ENCODE data around the gene LGALS16. TPM values are rescaled to one million over a fixed set of nuclear protein-coding genes. Genes with fewer than 3 reads are reported as not detected.
"Not testable (repeated sequence)": the region's sequence is repeated elsewhere in the genome, so short reads cannot be mapped to it uniquely, and the experiment has no call there.

LGALS16 gene
- total RNA-seq, 1 experiment from 2014 or later, result not detected

DNA sequence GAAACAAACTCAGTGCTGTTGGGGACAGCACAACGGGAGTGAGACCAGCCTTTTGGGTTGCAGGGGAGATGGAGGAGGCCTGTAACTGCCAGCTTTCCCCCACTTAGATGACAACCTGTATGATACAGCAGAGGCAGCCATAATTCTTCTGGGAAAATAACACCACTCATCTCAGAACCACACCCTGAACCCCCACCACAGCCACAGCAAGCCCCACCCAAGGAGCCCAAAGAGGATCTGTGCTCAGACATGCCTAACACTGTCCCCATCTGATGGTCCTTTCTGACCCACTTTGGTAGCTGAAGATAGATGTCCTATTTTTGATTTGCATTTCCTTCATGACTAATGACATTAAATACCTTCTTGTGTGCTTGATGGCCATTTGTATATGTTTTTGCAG, 38.0 kb upstream of the LGALS16 start:
- no peak overlapping the region for H3K4me2 ChIP-seq (ENCODE audit: low read length)
- ChIA-PET POLR2A (no interaction called here), CTCF (no interaction called here), RAD21 (ENCODE audit: low non-redundant PET in 1 of 2, low total read pairs in 2 of 2, uncharacterized antibody in 2 of 2, unreplicated experiment in 2 of 2) (no interaction called here)
- TF ChIP-seq SIN3A (IDR thresholded peaks at IDR 0.05; ENCODE audit: low read depth), result no peak
- no peak overlapping the region for H2AFZ ChIP-seq (ENCODE audit: low read depth, low read length, poor library complexity, severe bottlenecking)
- H3K27me3 ChIP-seq (ENCODE audit: insufficient read depth, low read length), result peaks cover 41% of the 10 kb centered on the region
- H3K9ac ChIP-seq (ENCODE audit: low read length), result no peak overlapping the region
- no peak overlapping the region for H3K27ac ChIP-seq (ENCODE audit: low read depth, low read length)
- no peaks in the 10 kb centered on the region for H3K9me2 ChIP-seq (ENCODE audit: insufficient read depth)
- no TSS peak for BruUV-seq (replicated peaks)
- H3K79me2 ChIP-seq (ENCODE audit: insufficient read depth, low read length), result no peaks in the 10 kb centered on the region
- H3K4me1 ChIP-seq (ENCODE audit: control insufficient read depth in 1 of 2, insufficient read depth in 2 of 2, low read length in 2 of 2), result no peaks in the 10 kb centered on the region
- no peaks in the 10 kb centered on the region; the same call in 1 of the 2 replicates for H4K20me1 ChIP-seq (ENCODE audit: insufficient read depth)
- intact Hi-C loops (cut with micrococcal nuclease), result loop anchor here (10.0 kb wide), 1 partner anchor 53 kb away; no protein-coding TSS in a partner anchor
- H3K36me3 ChIP-seq (ENCODE audit: control insufficient read depth in 1 of 2, insufficient read depth in 2 of 2, low read length in 2 of 2), result no peaks in the 10 kb centered on the region
- H3K4me3 ChIP-seq (replicated peaks in 1 of 2; ENCODE audit: low read depth in 1 of 2, low read length in 2 of 2), result no peak overlapping the region
- H3K9me3 ChIP-seq (ENCODE audit: control insufficient read depth in 1 of 2, insufficient read depth in 1 of 2, low read depth in 1 of 2, low read length in 2 of 2), result peaks cover 0 to 6% of the 10 kb centered on the region in 2 experiments; a peak in 1 of 4 replicates
- DNase-seq (ENCODE audit: low read depth, low spot score), result no peak
- no peak for ATAC-seq

DNA sequence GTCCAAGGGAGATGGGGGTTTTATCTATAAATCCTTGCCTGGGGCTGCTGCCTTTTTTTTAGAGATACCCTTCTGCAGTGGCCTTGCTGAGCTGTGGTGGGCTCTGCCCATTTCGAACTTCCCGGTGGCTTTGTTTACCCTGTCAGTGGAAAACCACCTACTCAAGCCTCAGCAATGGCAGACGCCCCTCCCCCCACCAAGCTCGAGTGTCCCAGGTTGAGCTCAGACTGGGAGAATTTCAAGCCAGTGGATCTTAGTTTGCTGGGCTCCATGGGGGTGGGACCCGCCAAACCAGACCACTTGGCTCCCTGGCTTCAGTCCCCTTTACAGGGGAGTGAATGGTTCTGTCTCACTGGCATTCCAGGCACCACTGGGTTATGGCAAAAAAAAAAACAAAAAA, 31.8 kb upstream of the LGALS16 start:
- ChIA-PET CTCF (interaction anchor here (1.2 kb wide), 1 partner anchor 169 kb away, joined by 3 read pairs; no protein-coding TSS in a partner anchor), RAD21 (ENCODE audit: low non-redundant PET in 1 of 2, low total read pairs in 2 of 2, uncharacterized antibody in 2 of 2, unreplicated experiment in 2 of 2) (no interaction called here), POLR2A (no interaction called here)
- DNase-seq (ENCODE audit: low read depth, low spot score) (no peak), ATAC-seq (no peak)
- no peak for TF ChIP-seq SIN3A (IDR thresholded peaks at IDR 0.05; ENCODE audit: low read depth)
- Histone ChIP-seq H3K9me2 (ENCODE audit: insufficient read depth) (no peaks in the 10 kb centered on the region), H3K9me3 (ENCODE audit: control insufficient read depth in 1 of 2, insufficient read depth in 1 of 2, low read depth in 1 of 2, low read length in 2 of 2) (no peaks in the 10 kb centered on the region), H4K20me1 (ENCODE audit: insufficient read depth) (no peaks in the 10 kb centered on the region), H3K4me3 (replicated peaks in 1 of 2; ENCODE audit: low read depth in 1 of 2, low read length in 2 of 2) (no peak overlapping the region), H3K9ac (ENCODE audit: low read length) (no peak overlapping the region), H3K27me3 (ENCODE audit: insufficient read depth, low read length) (peaks cover 62% of the 10 kb centered on the region), H3K4me1 (ENCODE audit: control insufficient read depth in 1 of 2, insufficient read depth in 2 of 2, low read length in 2 of 2) (no peaks in the 10 kb centered on the region), H3K79me2 (ENCODE audit: insufficient read depth, low read length) (no peaks in the 10 kb centered on the region), H3K4me2 (ENCODE audit: low read length) (no peak overlapping the region), H2AFZ (ENCODE audit: low read depth, low read length, poor library complexity, severe bottlenecking) (no peak overlapping the region), H3K36me3 (ENCODE audit: control insufficient read depth in 1 of 2, insufficient read depth in 2 of 2, low read length in 2 of 2) (no peaks in the 10 kb centered on the region), H3K27ac (ENCODE audit: low read depth, low read length) (no peak overlapping the region)
- intact Hi-C loops (cut with micrococcal nuclease), result no loop called here
- BruUV-seq (replicated peaks), result no TSS peak

DNA sequence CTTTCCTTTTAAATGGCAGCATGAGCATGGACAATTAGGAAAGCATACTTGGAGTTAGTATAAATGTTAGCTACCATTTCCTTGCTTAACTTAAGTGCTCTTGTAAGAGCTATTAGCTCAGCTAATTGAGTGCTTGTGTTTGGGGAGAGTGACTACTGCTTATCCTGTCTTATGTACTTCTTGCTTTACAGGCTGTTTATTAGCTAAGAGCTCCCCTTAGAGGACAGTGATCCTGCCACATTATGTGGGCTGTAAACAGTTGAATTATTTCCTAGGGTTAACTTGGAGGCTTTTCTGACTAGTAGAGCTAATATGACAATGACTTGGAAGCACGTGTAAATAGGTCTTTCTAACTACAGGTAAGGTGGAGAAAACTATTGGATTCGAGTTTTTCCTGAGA, 28.1 kb upstream of the LGALS16 start:
- DNase-seq (ENCODE audit: low read depth, low spot score), result peak; percentile 2

More for the DNA sequence above, 28.1 kb upstream of the LGALS16 start:
- H3K27ac ChIP-seq (ENCODE audit: low read depth, low read length); RAD21 ChIA-PET (ENCODE audit: low non-redundant PET in 1 of 2, low total read pairs in 2 of 2, uncharacterized antibody in 2 of 2, unreplicated experiment in 2 of 2); H3K36me3 ChIP-seq (ENCODE audit: control insufficient read depth in 1 of 2, insufficient read depth in 2 of 2, low read length in 2 of 2); H3K79me2 ChIP-seq (ENCODE audit: insufficient read depth, low read length); BruUV-seq (replicated peaks); H3K4me3 ChIP-seq (replicated peaks in 1 of 2; ENCODE audit: low read depth in 1 of 2, low read length in 2 of 2); H3K9me2 ChIP-seq (ENCODE audit: insufficient read depth); H2AFZ ChIP-seq (ENCODE audit: low read depth, low read length, poor library complexity, severe bottlenecking); intact Hi-C loops (cut with micrococcal nuclease); H3K9ac ChIP-seq (ENCODE audit: low read length); H3K4me1 ChIP-seq (ENCODE audit: control insufficient read depth in 1 of 2, insufficient read depth in 2 of 2, low read length in 2 of 2); H3K4me2 ChIP-seq (ENCODE audit: low read length); H4K20me1 ChIP-seq (ENCODE audit: insufficient read depth); H3K9me3 ChIP-seq (ENCODE audit: control insufficient read depth in 1 of 2, insufficient read depth in 1 of 2, low read depth in 1 of 2, low read length in 2 of 2); POLR2A ChIA-PET: not testable (repeated sequence)
- CTCF ChIA-PET, result interaction anchor here (1.2 kb wide), 1 partner anchor 76 kb away, joined by 6 read pairs; no protein-coding TSS in a partner anchor
- peak; percentile 44; the same call in 1 of the 2 replicates for TF ChIP-seq RAD21 (IDR thresholded peaks at IDR 0.05; ENCODE audit: low read depth)
- TF ChIP-seq, protein P1, sequence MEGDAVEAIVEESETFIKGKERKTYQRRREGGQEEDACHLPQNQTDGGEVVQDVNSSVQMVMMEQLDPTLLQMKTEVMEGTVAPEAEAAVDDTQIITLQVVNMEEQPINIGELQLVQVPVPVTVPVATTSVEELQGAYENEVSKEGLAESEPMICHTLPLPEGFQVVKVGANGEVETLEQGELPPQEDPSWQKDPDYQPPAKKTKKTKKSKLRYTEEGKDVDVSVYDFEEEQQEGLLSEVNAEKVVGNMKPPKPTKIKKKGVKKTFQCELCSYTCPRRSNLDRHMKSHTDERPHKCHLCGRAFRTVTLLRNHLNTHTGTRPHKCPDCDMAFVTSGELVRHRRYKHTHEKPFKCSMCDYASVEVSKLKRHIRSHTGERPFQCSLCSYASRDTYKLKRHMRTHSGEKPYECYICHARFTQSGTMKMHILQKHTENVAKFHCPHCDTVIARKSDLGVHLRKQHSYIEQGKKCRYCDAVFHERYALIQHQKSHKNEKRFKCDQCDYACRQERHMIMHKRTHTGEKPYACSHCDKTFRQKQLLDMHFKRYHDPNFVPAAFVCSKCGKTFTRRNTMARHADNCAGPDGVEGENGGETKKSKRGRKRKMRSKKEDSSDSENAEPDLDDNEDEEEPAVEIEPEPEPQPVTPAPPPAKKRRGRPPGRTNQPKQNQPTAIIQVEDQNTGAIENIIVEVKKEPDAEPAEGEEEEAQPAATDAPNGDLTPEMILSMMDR (IDR thresholded peaks at IDR 0.05 in 2 of 3, conservative IDR thresholded peaks at IDR 0.05 in 1 of 3; ENCODE audit: borderline replicate concordance in 1 of 3, insufficient read depth in 1 of 3, low read depth in 2 of 3, low read length in 2 of 3), result 0 out of 6 replicates have a peak, but pooled peaks of 1 of the 3 experiments have one; percentile 4
- H3K27me3 ChIP-seq (ENCODE audit: insufficient read depth, low read length), result peaks cover 44% of the 10 kb centered on the region
- peak; percentile 34; the same call in 1 of the 2 replicates for ATAC-seq

All from HCT116 (cell line).